HG03575 (cell line): Measurements from ENCODE around the gene AFF1.

Experiments
- ATAC-seq: cut with Tn5 transposase; IDR thresholded peaks from one replicate; pipeline ENCODE4 v1.9.1; 2021; ENCODE audit not compliant: unreplicated experiment, insufficient number of reproducible peaks, low FRiP score; ENCODE audit errors: extremely low read depth

AFF1 gene

DNA sequence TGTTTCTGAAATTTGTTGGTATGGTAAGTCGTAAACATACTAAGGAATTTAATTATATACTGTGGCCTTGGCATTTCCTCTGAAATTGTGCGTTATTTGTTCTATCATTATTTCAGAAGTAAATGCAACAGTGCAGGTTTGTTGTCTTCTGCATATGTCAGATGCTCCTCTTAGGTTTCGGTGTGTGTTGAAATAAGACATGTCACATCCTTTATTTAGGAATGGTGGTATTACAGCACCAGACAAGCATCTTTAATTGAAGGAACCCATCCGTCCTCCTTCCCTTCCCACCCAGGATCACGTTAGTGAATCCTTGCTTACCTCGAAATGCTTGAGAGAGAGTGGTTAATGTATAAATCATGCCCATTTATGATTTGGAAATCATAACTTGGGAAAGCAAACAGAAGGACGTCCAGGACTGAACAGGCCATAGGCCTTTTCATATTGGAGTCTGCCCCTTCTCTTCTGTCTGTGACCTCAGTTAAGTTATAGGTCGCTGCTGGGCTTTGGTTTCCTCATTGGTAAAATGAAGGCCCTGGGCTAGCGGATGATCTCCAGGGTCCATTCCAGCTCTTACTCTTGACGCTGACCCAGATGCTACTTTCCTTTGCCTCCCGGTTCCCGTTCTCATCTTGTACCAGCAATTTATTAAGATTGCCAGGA is 151.5 kb downstream of the AFF1 start:
- ATAC-seq, result no peak

DNA sequence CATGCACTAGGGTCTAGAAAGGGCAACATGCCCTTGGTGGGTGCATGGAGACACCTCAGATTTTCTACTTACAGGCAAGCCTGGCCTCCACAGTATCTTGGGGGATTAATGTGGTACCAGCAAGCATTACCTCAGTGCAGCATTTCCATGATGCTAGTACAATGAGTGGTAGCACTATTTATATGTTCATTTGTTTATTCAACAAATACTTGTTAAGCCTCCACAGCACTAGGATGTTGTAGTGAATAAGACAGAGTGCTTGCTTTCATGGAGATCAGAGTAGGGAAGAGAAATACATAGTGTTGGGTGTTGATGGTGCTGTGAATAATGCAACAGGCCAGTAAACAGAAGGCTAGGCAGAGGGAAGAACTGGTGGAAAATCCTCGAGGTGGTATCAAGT is 152.2 kb downstream of the AFF1 start:
- no peak for ATAC-seq

DNA sequence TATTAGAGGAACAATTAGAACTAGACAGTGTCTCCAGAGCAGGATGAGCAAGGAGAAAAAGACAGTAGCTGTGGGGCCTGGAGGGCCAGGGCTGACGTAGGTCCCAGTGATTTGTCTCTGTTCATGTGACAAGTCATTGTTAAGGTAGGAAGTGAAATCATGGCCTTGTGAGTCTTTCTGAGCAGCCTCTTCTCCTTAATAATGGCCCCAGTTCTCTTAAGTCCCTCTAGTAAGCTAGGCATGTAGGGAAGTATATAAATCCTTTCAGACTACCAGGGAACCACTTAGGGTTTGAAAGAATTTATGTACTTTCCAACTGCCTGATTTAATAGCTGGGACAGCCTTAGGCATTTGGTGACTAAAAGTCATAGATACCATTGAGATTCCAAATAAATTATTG is 152.6 kb downstream of the AFF1 start:
- ATAC-seq, result no peak

DNA sequence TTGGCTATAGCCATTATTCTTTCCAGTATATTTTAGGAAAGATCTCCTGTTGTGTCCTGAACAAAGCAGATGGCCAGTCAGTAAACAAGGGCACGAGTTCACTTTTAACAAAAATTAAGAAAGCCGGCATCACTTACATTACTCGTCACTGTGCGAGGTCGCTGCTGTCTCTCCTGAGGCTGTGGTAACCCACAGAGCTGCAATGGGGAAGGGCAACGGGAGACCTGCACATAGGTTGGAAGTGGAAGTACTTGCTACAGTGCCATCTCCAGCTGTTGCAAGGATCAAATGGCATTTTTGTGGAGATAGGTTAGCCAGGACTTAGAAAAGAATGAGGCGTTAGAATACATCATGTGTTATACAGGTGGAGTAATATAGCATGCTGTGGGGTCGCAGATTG is 153.4 kb downstream of the AFF1 start:
- no peak for ATAC-seq

DNA sequence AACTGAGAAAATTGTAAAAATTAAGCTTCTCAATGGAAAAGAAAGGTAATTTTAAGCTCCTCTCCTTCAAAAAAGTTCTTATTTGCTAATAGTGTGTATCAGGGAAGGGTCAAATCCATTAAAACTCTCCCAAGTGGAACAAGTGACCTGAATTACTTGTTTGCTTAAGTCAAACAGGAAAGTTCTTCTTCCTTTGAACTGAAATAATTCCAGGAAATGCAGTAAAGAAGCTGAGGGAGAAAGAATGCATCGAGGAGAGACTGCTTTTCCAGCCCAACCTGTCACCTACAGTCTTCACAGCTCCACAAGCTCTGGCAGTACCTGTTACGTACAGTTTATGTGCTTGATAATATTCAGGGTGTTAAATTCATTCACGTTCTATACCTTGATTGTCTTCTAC is 154.6 kb downstream of the AFF1 start:
- no peak for ATAC-seq

DNA sequence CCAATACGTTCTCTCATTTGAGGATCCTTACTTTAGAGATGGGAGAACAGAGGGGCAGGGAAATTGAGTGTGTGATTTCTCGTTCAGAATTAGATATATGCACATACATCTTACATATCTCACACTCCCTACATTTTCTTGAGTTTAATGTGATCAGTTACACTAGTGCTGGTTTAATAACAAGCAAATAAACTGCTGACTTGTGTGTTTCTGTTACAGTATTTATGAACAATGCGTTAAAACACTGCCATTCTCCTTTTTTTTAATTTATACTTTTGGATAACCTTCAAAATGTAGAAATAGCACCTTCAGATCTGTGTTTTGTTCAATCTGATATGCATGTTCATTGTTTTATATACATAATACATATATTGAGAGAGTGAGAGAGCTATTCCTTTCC is 155.5 kb downstream of the AFF1 start:
- ATAC-seq, result no peak

DNA sequence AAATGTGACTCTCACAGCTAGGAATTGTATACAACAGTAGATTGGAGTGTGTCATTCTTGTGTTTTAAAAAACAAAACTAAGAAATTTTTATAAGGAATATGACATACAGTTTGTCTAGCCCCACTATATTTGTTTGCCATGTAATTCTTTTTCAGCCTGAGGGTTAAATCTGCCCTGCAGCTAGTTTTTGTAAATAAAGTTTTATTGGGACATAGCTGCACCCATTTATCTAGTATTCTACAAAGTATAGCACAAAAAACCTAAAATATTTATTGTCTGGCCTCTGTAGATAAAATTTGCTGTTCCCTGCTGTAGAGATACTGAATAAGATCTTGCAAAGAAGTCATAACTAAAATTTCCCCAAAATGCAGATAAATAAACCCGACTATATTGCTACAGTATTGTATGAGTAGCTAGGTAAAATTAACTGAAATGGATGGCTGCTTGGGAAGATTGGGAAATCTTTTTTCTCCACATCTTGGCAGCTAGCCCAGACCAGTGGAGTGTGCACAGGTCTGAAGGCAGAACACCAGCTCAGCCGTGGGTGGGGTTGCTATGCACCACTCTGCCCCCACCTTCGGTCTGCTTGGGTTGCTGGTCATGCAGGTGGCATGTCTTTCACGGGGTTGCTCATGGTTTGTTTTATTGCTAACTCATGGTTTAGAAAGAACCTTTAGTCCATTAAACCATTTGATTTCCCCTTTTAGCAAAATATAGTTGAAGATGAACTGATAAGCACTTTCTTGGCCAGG is 157.8 kb downstream of the AFF1 start:
- no peak for ATAC-seq

DNA sequence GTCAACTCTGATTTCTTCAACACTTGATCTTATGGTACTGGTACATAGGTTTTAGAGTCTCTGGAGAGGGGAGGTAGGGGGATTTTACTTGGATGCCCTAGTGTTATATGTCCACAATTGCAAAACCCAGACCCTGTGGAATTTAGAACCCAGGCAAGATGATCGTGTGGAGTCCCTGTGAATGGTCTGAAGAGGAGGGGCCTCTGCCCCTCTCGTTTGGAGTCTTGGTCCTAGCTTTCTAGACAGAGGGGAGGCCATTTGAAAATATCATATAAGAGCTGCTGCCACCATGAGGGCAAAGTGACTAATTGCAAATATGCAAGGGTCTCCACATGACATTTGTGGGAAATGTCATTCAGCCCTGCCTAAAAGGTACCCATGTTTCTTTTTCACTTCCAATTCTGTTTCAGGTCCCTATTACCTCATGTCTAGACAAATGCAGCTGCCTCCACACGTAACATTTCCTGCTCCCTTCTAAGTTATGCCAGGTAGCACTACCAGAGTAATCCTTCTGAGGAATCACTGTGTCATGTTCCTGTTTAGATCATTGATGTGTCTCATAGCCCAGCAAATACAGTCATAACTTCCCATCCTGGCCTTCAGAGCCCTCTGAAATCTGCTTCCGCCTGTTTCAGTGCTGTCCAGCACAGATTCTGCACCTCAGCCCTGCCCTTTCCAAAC is 158.8 kb downstream of the AFF1 start:
- peak; percentile 57 for ATAC-seq

DNA sequence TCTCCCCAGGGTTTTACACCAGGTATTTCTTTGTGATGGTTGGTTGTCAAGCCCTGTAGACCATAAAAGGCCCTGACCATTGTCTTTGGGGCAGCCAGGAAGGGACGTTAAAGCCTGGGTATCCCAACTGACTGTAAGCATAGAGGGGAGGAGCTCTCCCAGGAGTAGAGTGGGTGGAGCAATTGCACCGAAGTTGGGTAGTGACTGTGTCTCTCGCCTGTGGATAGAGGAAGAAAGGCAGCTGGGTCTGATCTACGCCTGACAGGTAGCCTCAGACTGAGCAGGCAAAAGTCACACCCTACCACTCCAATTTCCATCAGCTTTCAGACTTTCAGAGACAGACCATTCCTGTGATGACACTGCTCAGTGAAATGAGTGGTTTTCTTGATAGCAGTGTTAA is 162.3 kb downstream of the AFF1 start:
- no peak for ATAC-seq

DNA sequence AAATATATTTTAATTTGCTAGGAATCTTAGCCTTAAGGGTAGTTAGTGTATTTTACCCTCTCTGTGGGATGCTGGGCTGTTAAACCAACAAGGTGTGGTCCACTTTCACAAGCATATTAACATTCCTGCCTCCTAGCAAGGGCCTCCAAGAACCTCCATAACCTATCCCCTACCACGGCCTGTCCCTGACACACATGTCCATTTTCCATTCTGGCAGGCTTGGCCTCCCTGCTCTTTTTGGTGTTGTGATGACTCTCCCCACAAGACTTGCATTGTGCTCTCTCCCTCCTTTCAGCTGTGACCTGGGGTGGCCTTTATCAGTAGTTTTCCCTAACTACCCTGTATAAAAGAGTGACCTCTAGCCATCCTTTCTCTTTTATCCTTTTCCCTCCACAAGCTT is 165.4 kb downstream of the AFF1 start:
- ATAC-seq, result no peak

DNA sequence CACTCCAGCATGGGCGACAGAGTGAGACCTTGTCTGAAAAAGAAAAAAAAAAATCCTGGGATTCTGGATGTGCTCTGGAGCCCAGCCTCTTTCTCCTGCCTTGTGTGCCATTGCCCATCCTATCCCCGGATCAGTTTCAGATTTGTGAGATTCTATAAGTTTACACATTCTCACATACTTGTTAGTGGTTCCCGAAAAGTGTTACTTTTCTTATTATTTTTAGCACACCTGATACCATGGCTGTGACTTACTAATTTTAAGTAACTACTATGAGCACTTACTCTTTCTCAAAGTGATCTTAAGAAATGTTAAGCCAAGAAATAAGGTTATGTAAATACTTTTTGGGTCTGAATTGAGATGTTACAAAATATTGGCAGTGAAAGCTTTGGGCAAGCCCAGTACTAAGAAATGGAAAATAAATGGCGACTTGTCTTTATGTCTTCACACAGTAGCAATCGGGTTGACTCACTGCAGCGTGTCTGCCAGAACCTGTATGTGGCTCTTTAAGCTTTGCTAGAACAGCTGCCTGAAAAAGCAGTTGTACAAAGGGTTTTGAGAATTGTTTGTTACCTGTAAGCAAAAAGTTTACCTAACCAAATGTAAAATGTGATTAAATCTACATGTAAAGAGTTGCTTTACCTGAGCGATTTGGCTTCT is 166.9 kb downstream of the AFF1 start:
- ATAC-seq, result no peak

DNA sequence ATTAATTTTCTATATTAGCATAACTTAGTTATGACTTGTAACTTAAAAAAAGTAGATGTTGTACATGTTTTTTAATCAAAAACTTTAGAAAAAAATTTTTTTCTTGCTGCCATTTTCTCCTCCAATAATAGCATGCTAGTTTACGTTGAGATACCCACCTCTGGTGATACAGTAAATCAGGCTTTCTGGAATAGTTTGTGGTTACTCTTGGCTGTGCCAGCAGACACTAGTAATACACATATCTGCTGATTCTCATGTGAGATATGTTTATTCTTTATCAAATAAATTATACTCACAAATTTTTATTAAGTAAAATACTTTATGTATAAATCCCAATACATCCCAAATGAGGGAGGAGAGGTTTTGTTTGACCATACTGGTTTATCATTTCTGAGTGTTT is 168.3 kb downstream of the AFF1 start:
- ATAC-seq, result no peak

DNA sequence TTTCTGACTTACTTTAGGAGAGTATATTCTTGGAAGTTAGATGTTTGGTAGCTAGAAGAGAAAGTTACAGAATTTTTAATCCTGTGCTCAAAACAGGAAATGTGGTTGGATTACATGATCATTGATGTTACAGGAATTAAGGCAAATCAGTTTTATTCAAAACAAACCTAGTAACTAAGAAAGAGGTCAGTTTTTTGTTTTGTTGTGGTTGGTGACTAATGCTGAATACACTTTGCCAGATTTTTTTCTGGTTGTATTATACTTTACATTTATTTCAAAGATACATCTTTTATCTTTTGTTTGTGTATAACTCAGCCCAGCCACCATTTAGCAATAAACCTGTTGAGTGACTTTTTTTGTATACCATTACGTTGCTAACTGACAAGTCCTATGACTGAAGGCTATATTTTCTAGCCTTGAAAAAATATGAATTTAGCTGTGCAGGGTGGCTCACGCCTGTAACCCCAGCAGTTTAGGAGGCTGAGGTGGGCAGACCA is 168.9 kb downstream of the AFF1 start:
- no peak for ATAC-seq

DNA sequence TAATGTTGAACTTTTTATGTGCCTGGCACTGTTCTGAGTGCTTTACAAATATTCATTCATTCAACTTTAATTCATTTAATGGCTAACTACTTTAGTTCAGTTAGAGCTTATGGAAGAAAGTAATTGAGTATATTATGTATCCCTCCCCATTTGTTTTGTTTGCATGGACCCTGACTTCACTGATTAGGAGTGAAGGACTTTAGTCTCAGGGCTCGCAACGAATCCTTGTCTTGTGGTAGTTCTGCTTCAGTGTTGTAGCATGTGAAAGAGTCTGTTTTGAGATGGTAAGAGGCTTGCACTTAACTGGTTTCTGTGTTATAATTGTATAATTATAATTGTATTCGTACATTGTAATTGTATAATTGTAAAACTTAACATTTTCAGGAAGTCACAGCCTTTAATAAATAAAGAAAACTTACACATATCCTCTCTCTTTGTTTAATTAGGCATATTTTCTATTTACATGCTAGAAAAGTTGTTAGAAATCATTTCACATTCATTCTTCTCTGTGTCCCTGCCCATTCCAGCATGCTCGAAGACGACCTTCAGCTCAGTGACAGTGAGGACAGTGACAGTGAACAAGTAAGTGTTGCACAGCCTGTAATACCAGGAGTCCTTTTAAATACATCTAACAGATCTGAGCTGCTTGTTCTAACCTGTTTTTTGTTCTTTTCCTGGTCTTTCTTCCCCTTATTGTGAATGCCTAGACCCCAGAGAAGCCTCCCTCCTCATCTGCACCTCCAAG is 170.5 kb downstream of the AFF1 start:
- ATAC-seq, result no peak

DNA sequence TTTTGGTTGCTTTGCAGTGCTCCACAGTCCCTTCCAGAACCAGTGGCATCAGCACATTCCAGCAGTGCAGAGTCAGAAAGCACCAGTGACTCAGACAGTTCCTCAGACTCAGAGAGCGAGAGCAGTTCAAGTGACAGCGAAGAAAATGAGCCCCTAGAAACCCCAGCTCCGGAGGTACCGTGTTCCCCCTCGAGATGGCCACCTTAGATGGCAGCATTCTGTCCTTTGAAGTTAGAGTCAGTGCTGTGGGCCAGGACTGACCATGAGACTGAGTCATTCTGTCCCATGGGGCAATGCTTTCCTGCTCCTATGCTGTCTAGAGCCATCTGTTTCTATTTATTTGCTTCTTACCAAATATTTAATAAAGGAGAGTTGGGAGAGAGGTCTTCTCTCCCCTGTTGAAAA is 173.3 kb downstream of the AFF1 start:
- ATAC-seq, result no peak

DNA sequence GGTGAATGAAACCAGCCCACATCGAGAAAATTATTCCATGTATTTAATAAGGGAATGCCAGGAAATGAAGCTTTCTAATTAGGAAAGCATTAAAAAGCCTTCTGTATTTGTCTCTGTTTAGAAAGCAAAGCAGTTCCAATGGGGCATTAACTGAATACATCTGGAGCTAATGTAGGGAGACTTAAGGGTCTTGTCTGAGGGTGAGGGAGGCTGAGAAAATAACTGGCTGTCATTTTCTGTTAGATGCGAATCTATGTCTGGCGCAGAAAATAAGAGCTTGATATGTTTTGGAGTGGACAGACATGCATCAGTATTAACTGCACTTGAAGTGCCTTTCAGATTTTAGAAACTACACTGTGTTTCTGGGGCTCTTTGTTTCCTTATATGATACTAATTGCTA is 174.3 kb downstream of the AFF1 start:
- ATAC-seq, result no peak

DNA sequence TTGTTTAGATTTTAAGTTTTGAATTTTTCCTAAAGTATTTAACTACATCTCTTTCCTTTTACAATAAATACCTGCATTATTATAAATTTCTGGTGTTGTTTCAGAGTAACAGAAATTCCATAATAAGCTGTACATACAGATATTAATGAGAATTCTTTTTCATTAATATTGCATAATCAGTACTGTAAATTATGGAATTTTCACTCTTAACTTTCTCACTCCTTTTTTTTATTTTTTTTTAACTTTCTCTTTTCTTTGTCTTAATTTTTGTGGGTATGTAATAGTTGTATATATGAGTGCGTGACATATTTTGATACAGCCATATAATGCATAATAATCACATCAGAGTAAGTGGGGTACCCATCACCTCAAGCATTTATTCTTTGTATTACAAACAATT is 175.1 kb downstream of the AFF1 start:
- ATAC-seq, result no peak

DNA sequence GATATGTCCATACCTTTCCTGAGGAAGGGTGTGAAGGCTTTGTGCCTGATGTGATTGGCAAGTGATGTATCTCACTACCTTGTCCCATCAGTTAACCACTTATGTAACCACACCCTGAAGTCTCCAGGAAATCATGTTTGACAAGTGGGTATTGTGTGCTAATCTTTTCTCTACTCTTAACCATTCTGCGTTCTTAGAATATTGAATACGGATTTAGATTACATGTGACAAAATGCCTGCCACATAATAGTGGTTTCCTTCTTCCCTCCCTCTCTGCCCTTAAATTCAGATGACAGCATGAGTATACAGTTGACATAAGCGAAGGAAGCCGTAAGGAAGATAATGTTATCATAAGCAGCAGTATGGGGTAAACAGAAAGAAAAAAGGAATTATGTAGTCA is 177.3 kb downstream of the AFF1 start:
- ATAC-seq, result no peak
